Fibroblast of the conjunctiva (primary cell): ENCODE data around the gene FAM217B.

Source experiments
- DNase-seq: peaks from one replicate; pipeline ENCODE4 v3.0.0-alpha.2; 2010; ENCODE audit warnings: low read depth

FAM217B gene

GRCh38 chr20:59976156-59976782 lies 36.1 kb downstream of the FAM217B start:
- DNase-seq: no peak

- DNase-seq: no peak
Observed at GRCh38 chr20:59977086-59977485, 36.9 kb downstream of the FAM217B start.

GRCh38 chr20:59983076-59983475 lies 42.9 kb downstream of the FAM217B start:
- no peak for DNase-seq

- DNase-seq: no peak
Observed at GRCh38 chr20:59984541-59984940, 44.4 kb downstream of the FAM217B start.

GRCh38 chr20:59985164-59985563 lies 45.0 kb downstream of the FAM217B start:
- no peak for DNase-seq

GRCh38 chr20:59985864-59986263 lies 45.7 kb downstream of the FAM217B start:
- no peak for DNase-seq

- no peak for DNase-seq
Observed at GRCh38 chr20:59987135-59987534, 46.9 kb downstream of the FAM217B start.

GRCh38 chr20:59988141-59988540 lies 48.0 kb downstream of the FAM217B start:
- DNase-seq: no peak

- no peak for DNase-seq
Observed at GRCh38 chr20:59992526-59993084, 52.4 kb downstream of the FAM217B start.

GRCh38 chr20:59993736-59994430 lies 53.7 kb downstream of the FAM217B start:
- DNase-seq: no peak

- DNase-seq: no peak
Observed at GRCh38 chr20:59994697-59995122, 54.5 kb downstream of the FAM217B start.

GRCh38 chr20:59996108-59996507 lies 55.9 kb downstream of the FAM217B start:
- DNase-seq: no peak

- no peak for DNase-seq
Observed at GRCh38 chr20:59997896-59998295, 57.7 kb downstream of the FAM217B start.
